ENCODE results near the gene PHB1.
"Not testable (repeated sequence)": the region's sequence is repeated elsewhere in the genome, so short reads cannot be mapped to it uniquely, and the experiment has no call there.

The PHB1 gene

GRCh38 chr17:49403514-49404289 is 11.0 kb downstream of the PHB1 start:
- DNase-seq, result no peak

GRCh38 chr17:49402706-49403105 is 12.0 kb downstream of the PHB1 start:
- DNase-seq, result peak; percentile 83

- DNase-seq, result peak; percentile 17
Observed at GRCh38 chr17:49401971-49402611, 12.6 kb downstream of the PHB1 start.

GRCh38 chr17:49399995-49400394 is 14.7 kb downstream of the PHB1 start:
- DNase-seq, result no peak

- no peak for DNase-seq
Observed at GRCh38 chr17:49397586-49397985, 17.1 kb downstream of the PHB1 start.

GRCh38 chr17:49393491-49394255 is 21.0 kb downstream of the PHB1 start:
- no peak for DNase-seq

GRCh38 chr17:49390548-49391324 is 23.9 kb downstream of the PHB1 start:
- no peak for DNase-seq

- DNase-seq, result not testable (repeated sequence)
Observed at GRCh38 chr17:49389514-49390347, 25.0 kb downstream of the PHB1 start.

GRCh38 chr17:49388692-49389513 is 25.8 kb downstream of the PHB1 start:
- no peak for DNase-seq

GRCh38 chr17:49388290-49388640 is 26.4 kb downstream of the PHB1 start:
- no peak for DNase-seq

GRCh38 chr17:49387498-49388289 is 27.0 kb downstream of the PHB1 start:
- no peak for DNase-seq

GRCh38 chr17:49386373-49386772 is 28.3 kb downstream of the PHB1 start:
- DNase-seq, result no peak

GRCh38 chr17:49384951-49385350 is 29.7 kb downstream of the PHB1 start:
- DNase-seq, result no peak

- no peak for DNase-seq
Observed at GRCh38 chr17:49383060-49383459, 31.6 kb downstream of the PHB1 start.

GRCh38 chr17:49382556-49382955 is 32.1 kb downstream of the PHB1 start:
- no peak for DNase-seq

GRCh38 chr17:49381793-49382192 is 32.9 kb downstream of the PHB1 start:
- no peak for DNase-seq

GRCh38 chr17:49381033-49381432 is 33.6 kb downstream of the PHB1 start:
- no peak for DNase-seq

GRCh38 chr17:49379926-49380325 is 34.8 kb downstream of the PHB1 start:
- no peak for DNase-seq

- DNase-seq, result no peak
Observed at GRCh38 chr17:49378311-49378710, 36.4 kb downstream of the PHB1 start.

GRCh38 chr17:49375544-49375943 is 39.1 kb downstream of the PHB1 start:
- DNase-seq, result no peak

Measured in NCI-H524 treated with DMSO at 0.1 percent for 48 hours (cell line).